ENCODE data around the gene TANC1.

The TANC1 gene

DNA sequence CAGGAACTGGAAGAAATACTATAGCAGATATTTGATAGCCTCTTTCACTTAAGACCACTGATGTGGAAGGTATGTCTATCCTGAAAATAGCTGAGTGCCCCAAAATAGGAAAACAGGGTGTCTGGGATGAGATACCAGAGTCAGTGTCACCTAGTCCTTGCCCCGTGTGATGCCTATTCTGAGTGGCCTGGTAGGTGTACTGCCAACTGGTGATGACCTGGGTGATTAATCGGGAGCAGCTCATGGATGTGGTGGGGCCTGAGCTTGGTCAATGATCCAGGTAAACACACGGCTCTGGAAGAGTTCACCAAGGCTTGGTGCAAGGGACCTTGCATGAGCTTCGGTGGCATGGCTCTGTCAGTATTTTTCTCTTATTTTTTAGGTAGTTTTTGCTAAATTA is 95.2 kb downstream of the TANC1 start:
- DNase-seq (ENCODE audit: low read depth in 2 of 2) = no peak

DNA sequence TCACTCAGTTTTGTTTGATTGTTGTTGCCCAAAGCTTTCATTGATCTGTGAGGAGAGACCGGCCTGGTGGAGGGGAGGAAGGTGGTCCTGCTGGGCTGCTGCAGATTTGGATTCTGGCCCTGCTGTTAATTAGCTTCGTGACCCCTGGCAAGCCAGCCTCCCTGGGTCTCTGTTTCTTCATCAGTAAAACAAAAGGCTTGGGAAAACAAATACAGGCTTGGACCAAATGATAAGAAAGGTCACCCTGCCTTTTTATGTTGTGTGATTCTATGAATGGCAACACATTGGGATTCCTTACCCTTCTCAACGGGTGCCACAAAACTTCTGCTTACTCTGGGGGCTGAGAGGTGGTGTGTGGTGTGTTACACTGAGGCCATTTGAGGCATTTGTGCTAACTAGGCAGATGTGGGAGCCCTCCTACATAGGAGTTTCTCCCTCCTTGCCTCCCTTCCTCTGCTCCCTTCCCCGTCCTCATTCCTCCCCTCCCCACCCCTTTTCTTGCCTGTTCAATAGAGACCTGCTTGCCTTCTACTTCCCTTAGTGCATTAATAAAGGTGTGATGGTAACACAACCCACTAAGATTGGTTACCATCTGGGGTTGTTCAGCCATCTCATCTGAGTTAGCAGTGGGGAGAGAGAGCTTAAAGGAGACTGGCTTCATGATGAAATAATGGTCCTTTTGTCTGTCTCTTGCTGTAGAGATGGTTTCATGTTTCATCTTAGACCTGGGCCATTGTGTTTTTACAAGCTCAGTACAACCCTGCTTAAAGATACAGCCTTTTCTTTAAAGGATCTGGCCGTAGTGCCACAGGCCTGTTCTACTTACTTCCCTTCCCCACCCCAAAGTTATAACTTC is 96.2 kb downstream of the TANC1 start:
- DNase-seq (ENCODE audit: low read depth in 2 of 2) = no peak

DNA sequence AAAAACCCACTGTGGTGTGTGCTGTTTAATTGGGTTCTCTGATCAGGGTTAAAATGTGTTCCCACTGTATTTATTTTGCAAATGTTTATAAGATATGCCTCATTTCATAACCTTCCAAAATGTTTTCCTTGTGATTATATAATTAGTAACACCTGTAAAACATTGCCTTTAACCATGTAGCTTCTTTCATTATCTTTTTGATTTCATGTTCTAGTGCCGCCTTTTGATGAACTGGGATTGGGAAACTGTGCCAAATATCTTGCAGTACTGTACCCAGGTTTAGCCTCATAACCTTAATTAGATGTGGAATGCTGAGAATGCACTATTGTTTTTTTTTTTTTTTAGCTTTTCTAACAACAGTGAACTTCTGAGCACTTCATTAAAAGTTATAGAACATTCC is 96.9 kb downstream of the TANC1 start:
- no peak for DNase-seq (ENCODE audit: low read depth in 2 of 2)

DNA sequence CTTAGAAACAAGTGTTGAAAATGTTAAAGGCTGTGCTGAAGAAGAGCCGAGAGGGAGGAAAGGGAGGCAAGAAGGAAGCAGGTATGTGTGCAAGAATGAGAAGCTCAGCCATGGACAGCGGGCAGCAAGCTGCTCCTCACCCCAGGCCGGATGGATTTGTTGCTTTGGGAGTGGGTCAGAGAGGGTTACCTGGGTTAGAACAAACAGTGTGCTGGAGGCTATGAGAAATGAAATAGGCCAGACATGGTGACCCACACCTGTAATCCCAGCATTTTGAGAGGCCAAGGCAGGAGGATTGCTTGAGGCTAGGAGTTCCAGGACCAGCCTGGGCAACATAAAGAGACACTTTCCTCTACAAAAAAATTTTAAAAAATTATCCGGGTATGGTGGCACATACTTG is 97.5 kb downstream of the TANC1 start:
- DNase-seq (ENCODE audit: low read depth in 2 of 2) = no peak

DNA sequence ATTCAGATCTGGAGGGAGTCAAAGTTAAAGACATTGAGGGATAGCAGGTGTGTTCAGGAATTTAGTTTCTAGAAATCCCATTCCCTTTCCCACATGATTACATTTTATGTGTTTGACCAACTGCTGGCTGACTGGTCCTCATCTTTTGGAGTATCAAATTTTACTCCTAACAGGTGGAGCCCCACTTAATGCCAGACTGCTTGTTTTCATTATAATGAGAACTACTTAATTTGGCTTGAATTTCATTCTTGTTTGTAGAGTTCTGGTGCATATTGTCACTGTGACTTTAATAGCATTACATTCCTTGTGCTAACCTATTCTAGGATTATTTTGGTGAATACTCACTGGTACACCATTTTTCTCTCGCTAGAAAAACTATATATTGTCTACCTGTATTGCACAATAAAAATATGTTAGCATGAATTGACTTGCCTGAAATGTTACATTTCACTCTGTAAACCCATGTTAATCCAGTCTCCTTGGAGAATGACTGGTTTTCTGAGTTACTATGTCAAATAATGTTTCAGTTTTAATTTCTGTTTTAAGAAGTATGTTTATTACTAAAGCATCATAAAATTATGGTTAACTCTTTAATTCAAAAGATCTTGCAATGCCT is 98.2 kb downstream of the TANC1 start:
- DNase-seq (ENCODE audit: low read depth in 2 of 2) = no peak

DNA sequence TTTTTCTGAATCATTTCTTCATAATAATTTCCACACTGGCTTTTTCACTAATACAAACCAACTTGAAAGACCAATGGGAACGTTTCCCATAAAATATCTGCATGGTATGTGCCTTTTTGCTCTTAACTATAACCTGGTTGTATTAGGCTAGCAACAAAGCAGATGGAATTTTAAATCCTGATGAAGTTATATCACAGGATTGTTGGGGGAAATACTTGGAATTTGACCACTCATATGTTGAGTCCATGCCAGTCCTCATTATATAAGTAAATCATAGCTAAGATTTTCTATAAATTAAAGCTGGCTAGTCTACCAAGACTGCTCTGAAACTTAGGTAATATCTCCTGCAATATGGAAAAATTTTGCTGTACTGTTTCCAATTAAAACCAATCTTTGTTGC is 99.5 kb downstream of the TANC1 start:
- no peak for DNase-seq (ENCODE audit: low read depth in 2 of 2)

DNA sequence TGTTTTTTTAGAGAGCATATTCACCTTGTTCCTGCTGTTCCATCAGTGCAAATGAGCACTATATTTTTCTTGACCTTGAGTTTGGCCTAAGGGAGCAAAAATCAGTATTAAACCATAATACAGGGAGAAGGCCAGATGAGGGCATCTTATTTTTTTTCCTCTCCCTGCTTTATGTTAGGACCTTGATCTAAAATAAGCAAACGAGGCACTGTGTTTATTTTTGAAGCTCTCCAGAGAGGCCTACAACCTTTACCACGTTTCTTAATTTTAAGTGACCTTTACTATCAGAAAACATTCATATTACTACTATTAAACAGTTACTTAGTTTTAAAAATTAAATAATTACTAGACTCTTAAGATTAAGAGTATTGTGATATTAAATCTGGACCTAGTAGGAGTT is 100.8 kb downstream of the TANC1 start:
- DNase-seq (ENCODE audit: low read depth in 2 of 2) = no peak

DNA sequence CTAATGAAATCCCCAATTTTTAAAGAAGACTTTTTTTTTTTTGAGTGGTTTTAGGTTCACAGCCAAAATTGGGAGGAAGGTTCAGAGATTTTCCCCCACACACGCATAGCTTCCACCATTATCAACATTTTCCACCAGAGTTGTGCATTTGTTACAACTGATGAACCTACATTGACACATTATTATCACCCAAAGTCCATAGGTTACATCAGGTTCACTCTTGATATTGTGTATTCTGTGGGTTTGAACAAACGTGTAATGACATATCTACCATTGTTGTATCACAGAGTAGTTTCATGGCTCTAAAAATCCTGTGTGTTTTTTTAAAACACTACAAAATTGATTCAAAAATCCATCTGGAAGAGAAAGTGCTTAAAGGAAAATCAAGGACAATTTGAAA is 101.8 kb downstream of the TANC1 start:
- DNase-seq (ENCODE audit: low read depth in 2 of 2) = no peak

DNA sequence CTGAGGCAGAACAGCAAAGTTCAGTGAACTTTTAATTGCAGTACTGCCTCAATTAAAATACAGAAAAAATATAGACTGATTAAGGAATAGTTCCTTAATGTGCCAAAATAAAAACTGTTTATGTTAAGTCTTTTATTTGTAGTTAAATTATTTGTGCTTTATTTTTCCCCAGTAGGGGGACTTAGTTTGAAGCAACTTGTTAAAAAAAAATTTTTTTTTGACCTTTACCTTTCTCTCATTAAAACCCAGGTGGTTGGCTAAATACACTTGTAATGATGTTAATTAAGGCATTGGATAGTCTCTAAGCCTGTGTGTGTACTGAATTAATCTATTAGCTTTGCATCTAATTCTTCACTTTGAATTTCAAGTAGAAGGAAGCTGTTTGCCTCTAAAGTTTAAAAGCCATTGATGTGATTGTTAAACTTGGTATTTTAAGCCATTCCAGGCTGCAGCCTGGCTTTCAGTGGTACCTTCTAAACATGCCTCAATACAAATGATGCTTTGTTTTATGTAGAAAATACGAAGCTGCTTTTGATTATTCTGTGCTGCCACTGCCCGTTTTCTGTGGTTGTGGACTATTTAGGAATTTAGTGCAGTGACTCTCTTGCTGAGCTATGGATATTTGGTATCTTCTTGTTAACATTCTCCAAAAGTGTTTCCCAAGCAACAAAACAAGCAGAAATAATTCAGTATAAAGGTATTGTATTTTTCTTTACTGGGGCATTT is 102.9 kb downstream of the TANC1 start:
- no peak for DNase-seq (ENCODE audit: low read depth in 2 of 2)

DNA sequence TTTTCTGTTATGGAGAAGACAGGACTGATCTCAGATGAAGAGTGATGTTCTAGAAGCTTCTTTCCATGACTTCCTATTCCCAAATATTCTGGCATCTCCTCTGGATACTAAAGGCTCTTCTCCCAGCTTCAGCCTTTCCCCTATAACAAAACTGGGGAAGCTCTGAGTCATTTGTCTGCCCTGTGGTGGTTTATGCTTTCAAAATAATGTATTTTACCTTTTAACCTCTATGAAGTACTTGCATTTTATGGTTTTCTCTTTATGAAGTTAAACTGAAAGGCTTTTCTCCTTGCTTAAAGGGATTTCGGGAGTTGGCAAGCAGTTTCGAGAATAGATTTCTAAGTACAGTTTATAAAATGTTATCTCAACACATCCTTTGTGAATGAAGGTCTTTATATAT is 104.4 kb downstream of the TANC1 start:
- DNase-seq (ENCODE audit: low read depth in 2 of 2) = no peak

DNA sequence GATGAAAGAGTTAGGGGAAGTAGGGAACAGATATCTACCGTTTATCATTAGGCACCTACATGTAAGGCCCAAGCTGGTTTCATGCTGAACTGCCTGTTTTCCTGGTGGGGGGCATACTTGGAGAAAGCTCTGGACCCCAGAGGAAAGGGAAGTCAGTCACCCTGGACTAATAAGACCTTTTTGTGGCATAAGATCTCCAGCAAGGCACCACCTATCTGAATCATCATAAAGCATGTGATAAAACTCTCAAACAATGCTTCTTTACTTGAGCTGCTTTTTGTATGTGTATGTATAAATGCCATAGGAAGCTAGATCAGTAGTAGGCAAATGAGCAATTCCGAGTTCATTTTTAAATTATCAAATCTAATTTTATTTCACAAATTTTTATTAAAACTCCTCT is 104.8 kb downstream of the TANC1 start:
- no peak for DNase-seq (ENCODE audit: low read depth in 2 of 2)

DNA sequence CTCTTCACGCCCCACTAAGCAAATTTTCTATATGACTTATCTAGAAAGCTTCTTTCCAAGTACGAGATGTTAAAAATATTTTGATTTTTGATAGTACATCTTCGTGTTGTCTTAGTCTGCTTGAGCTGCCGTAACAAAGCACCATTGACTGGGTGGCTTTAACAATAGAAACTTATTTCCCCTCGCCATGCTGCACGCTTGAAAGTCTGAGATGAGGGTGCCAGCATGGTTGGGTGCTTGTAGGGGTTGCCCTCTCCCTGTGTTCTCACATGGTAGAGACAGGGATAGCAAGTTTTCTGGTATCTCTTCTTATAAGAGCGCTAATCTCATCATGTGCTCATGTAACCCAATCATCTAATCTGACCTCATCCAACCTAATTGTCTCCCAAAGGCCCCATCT is 106.2 kb downstream of the TANC1 start:
- no peak for DNase-seq (ENCODE audit: low read depth in 2 of 2)

DNA sequence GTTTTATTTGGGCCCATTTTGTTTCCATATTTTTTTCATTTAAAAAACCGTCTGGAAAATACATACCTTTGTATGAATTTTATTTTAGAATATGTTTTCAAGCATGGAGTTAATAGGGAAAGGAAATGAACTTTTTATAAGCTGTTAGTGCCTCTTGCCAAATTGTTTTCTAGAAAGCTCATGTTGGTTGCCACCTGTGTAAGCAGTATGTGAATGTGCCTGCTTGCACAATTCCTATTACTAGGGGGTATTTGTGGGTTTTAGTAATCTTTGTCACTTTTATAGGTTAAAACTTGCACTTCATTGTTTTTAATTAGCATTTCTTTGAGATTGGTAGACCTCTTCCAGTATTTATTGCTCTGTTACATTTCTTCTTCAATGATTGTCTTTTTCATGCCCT is 107.3 kb downstream of the TANC1 start:
- no peak for DNase-seq (ENCODE audit: low read depth in 2 of 2)

DNA sequence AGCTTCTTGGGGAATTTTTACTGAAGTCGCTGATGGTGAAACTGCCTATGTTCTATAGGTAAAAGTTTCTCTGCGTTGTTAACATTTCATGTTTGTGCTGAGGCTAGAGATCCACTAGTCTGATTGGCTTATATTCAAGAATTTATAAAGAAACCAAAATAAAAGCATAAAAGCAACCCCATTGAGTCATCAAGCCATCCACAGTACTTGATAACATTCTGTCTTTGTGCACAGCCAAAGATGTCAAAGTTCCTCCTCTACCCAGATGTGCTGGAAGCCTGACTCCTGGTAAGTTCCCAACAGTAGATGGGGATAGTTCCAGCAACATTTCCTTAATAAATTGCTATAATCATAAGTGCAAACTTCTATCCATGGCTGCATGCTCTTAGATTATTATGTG is 107.8 kb downstream of the TANC1 start:
- no peak for DNase-seq (ENCODE audit: low read depth in 2 of 2)

DNA sequence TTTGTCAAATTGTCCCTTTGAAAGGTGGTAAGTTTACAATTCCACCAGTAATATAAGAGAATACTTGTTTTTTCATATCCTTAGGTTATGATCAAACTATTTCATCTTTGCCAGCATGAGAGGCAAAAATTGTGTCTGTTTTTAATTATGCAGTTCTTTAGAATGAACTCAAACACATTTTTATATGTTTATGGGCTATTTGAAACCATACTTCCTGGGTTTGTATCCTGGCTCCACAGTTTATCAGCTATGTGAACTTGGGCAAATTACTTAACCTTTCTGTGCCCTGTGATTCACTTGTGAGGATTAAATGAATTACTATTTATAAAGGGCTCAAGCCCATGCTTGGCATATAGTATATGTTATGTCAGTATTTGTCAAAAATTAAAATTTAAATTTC is 109.4 kb downstream of the TANC1 start:
- DNase-seq (ENCODE audit: low read depth in 2 of 2) = no peak

DNA sequence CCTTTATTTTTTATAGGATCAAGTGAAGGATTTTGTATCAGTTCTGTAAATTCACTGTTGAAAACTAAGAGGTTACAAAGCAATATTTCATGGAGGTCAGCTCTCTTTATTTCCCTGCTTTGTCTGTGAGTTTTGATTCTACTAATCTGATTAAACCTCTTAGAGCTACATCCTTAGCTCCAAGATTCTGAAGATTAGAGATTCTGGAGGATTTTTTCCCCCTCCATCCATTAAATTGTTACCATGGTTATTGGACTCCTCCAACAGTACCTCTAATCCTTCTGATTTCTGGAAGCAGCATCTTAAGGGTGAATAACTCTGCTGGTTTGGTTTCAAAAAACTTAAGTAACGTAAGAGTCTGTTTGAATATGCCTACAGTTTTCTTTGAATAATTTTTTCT is 110.0 kb downstream of the TANC1 start:
- no peak for DNase-seq (ENCODE audit: low read depth in 2 of 2)

DNA sequence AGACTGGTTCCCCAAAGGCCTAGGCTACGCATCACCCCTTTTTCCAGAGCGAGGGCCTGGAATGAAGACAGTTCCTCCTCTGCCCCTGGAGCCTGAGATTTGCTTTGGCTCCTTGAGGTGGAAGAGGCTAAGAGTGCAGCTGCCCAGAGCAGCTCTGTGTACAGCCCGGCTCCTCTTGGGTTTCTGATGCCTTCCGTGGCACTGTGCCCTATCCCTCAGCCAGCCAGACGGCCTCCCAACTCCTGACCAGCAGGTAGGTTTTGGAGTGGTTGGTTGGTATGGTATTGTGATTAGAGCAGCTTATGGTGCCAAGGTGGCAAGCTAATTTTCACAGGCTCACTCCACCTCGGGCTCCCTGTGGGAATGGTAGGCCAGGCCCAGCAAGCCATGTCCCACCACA is 112.2 kb downstream of the TANC1 start:
- no peak for DNase-seq (ENCODE audit: low read depth in 2 of 2)

DNA sequence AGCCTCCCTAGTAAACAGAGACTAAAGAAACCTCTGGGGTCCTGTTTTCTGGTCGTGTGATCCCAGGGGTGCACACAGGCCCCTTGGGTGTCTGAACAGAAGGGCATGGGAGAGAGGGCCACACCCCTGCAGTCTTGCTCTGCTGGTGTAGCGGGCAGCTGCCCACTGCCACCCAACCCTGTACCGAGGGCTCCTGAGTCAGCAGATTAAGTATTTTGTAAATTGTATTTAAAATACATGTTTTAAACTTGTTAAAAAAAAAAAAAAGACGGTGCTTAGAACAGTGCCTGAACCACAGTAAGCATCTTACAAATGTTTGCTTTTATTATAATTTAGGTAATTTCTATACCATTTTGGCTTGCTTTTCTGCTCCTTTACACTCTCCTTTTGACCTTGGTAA is 113.7 kb downstream of the TANC1 start:
- no peak for DNase-seq (ENCODE audit: low read depth in 2 of 2)

DNA sequence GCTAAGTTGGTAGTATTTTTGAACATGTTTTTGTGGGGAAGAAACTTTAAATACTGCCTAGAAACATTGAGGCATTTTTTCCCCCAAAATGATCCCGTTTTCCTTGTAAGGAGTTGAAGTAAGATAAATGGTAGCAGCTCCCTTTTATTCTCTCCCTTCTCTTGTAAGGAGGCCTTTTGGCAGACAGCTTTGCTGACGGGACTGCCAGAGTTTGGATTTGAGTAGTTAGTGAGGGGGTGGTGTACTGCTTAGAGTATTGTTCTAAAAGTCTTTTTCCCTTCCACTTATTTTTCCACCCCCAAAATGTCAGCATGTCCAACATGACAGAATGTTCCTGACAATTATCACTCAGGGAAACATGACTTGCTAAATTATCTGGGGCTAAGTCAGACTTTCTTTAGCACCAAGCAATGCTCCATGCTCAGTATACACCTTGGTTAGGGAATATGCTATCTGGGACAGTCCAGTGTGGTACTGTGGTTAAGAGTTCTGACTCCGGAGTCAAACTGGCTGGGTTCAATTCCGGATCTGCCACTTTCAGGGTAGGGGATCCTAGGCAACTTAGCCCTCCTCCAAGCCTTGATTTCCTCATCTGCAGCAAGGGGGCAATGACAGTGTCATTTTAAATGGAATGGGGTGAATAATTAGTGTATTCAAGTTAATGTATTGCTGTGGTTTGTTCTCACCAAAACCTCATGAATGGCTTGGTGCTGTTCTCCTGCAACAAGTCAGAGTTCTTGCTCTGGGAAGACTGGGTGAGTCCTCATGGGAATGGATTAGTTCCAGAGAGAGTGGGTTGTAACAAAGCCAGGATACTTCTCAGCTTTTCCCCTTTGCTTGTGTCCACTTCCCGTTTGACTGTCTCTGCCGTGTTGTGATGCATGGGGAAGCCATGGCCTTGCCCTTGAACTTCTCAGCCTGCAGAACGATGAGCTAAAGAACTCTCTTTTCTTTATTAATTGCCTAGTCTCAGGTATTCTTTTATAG is 116.2 kb downstream of the TANC1 start:
- DNase-seq (ENCODE audit: low read depth in 2 of 2) = no peak

DNA sequence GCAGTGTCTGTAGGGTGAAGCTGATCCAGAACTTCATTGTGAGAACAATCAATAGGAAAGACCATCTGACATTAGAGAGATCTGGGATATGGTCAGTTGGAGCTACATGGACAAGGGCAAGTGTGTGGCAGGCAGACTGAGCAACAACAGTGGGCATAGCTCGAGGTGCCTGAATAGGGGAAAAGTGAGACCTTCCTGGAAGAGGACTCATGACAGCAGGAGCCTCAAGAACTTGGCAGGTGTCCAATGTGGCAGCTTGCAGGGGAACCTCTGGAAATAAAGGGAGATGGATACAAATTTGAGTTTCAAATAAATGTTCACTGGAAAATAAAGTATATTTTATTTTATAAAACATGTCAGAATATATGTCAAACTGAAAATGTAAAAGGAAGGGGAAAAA is 117.9 kb downstream of the TANC1 start:
- DNase-seq (ENCODE audit: low read depth in 2 of 2) = no peak

DNA sequence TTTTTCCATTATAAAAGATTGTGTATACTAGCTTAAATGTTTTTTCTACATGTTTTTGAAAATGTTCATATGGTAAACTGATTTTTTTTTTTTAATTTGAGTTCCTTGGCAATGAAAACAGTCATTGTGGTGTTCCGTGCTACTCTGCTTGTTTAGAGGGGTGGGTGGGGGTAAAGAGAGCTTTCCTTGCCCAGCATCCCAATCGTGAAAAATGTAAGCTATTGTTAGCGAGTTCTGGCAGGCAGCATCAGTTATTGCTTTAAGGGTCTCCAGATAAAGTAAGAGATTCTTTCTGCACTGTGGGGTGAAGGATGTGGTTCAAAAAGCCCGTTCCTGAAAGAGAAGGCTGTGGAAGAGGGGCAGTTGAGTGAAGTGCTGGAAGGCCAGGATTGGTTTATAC is 118.4 kb downstream of the TANC1 start:
- no peak for DNase-seq (ENCODE audit: low read depth in 2 of 2)

DNA sequence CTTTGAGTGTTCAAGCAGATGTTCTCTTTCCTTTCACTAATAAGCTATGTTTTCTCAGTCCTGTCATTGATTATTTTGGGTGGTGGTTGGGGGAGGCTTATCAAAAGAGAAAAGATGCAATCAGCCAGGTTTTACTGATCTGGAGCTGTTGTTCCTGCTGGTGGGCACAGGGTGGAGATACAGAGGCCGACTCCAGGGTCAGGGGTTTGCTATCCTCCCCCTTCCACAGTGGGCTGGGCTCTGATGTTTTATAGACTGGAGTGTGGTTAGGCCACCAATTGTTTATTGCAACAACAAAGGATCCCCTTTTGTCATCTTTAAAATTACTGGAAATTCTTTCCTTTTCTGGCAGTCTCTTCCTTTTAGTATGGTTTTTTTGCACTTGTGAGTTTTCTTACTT is 120.5 kb downstream of the TANC1 start:
- DNase-seq (ENCODE audit: low read depth in 2 of 2) = no peak
